HG03442 (cell line): ENCODE data around the gene PRRT4.

ENCODE experiments used
- ATAC-seq: cut with Tn5 transposase; IDR thresholded peaks from one replicate; pipeline ENCODE4 v1.9.1; 2021; ENCODE audit warnings: mild to moderate bottlenecking, moderate library complexity; ENCODE audit not compliant: unreplicated experiment

The PRRT4 gene

DNA sequence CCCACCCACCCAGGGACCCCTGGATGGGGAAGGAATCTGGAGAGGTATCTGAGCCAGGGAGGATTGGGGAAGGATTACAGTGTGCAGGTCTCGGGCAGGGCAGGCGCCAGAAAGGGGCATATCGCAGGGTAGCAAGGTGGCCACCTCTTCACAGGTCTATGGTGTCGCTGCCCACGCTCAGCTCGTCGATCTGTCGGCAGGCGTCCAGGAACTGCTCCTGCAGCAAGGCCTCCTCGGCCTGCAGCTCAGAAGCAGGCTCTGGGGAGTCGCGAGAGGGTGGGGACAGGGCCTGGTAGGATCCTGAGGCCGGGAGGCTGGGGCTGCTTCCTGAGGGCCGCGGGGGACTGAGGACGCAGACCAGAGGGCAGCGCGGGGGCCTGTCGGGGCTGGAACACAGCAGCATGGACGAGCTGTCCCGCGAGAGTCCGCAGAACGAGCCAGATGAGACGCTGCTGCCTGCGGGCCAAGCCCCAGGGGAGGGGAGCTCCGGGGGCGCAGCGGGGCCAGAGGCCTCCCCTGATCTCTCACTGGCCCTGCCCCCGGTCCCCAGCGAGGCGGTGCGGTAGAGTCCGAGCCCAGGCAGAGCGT is 10.7 kb downstream of the PRRT4 start:
- ATAC-seq, result no peak

DNA sequence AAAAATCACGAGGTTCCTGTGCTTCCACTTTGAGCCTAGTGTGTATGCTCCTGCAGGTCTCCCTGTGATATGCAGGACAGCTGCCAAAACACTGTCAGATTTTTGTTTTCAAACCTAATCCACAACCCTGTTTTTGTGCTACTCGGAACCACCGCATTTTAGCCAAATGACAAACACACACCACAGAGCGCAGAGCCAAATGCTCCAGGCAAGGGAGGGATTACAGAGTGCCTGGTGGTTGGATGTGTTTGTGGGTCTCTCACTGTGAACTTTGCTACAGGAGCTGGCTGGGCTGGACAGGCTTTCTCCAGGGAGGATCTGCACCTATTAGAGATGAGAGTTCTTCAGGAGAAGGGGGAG is 12.0 kb downstream of the PRRT4 start:
- no peak for ATAC-seq

DNA sequence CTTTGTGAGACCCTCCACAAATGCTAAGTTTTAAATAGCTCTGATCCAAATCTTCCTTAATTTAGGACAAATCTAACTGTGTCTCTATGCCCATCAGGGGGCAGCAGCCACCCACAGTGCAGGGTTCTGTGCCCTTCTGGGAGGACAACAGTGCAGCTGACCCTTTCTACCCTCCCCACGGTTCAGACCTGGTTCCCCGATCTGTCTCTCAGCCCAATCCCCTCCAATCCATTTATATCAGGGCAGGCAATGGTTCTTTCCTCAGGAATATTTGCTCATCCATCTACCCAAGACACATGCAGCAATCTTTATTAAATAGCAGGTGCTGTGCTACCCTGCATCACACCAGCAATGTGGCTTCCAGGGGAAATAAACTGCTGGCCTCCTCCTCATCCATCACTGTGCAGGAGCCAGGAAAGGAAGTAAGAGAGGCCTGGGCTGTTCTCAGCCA is 13.8 kb downstream of the PRRT4 start:
- no peak for ATAC-seq

DNA sequence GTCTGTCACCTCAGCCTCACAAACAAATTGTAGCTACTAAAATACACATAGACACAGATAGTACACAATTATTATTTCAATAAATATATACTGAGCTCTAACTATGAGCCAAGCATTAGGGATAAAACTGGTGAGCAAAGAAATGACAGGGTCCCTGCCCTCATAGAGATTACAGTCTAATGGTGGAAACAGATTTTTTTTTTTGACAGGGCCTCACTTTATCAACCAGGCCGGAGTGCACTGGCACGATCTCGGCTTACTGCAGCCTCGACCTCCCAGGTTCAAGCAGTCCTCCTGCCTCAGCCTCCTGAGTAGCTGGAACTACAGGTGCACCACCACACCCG is 17.1 kb downstream of the PRRT4 start:
- ATAC-seq, result no peak

DNA sequence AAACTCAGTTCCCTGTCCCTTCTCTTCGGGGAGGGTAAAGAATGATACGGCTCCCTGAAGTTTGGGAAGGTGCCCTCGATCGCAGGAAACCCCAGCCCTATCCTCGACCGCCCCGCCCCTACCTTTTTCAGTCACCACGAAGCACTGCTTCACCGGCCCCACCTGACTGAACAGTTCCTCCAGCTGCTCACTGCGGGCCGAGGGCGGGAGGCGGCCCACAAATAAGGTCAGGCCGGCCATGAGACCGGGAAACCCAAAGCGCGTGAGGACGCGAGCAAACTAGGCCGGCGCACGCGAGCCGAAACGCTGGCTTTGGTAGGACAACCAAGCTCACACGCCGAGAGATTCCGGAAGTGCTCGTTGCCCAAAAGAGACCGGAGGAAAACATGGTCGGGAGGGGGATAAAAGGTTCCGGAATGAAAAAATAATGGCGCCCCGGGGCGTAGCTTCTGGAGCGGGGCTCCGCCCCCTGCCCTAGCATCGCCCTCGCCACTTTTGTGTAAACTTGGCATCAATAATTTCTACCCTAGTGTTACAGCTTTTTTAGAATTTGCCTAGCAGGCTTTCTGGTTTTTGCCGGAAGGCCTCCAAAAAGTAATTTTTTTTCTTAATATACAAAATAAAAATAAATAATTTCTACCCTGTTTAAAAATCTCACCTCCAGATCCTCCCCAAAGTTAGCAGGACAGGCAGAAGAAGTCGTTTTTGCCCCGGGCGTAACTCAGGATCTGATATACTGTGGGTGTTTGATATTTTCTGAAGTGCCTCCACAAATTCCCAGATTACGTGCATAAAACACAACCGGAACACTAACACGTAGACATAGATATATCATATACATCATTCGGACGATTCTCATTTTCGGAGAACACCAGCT is 17.7 kb downstream of the PRRT4 start, which contains the start of gene RBM28:
TSS of gene RBM28 (minus strand) at position 355 of the 877 bp plus-strand sequence. CDS start at position 240, 115 bp downstream.
- peak; percentile 93 for ATAC-seq

DNA sequence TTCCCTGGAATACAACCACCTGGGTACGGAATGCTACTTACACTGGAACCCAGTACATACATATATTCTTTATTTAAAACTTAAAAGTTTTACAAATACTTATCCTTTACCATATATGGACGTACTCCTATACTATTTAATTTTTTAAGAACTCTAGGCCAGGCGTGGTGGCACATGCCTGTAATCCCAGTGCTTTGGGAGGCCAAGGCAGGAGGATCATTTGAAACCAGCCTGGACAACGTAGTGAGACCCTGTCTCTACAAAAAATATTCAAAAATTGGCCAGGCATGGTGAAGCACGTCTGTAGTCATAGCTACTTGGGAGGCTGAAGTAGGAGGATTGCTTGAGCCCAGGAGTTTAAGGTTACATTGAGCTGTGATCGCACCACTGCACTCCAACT is 19.8 kb downstream of the PRRT4 start:
- ATAC-seq, result no peak

DNA sequence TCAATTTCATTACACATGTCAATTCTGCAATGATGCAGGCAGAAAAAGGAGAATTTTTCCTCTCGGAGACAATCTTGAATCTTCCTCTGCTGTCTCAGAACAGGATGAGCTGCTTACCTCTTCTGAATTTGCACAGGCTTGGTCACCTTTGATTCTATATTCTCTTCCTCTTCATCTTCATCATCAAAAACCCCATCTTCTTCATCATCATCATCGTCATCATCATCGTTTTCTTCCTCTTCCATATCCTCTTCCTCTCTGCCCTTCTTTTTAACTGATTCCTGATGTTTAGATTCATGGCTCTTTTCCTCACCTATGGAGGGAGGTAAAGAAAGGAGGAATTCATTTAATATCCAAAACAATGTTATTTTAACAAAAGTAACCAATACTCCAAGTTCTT is 25.8 kb downstream of the PRRT4 start:
- ATAC-seq, result no peak

DNA sequence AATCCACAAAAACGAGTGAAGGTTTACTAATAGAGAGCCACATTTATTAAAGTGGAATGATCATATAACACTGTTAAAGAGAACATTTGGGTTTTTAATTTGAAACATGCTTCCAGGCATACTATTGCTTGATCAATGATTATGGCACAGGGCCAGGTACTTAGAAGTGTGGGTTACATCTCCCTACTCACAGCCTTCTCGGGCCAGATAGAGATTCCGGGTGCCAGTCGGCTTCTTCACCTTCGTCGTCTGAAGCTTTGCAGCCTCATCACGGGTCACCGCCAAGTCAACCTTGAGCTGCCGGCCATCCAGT is 37.2 kb downstream of the PRRT4 start:
- no peak for ATAC-seq

DNA sequence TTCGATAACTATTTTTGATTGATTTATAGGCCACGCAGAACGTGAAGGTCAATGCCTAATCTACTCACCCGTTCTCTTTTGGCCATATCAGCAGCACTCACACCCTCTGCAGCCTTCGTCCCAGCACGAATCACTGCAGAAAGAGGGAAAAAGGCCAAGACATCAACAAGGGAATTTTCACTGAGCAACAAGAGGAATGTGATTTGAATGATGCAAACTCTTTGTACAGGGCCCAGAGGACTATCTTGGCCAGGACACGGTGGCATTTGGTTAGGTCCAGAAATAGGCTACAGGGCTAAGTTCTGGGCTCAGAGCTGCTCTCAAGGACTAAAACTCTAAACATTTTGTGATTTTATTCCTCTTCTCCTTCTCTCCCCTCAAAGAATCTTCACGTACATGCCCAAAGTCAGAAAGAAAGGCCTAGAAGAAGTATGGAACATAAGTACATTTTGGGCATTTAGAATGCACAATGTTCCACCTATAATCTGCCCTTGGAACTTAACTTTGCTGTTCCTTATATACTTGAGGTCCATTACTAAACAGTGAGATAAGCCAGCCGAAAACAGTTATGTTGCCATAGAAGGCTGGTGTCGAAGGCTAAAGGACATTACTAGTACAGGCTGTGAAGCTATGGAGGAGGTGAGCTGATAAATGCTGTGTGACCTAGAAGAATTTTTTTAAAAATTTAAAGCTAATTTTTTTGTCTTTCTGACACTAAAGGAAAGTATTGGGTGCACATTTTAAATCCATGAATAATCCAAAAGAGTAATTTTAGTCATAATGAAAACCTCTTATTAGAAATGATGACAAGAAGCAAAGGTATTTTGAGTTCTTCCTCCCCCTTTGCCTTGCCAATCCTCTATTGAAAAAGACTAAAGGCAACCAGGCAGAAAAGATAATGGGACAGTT is 37.8 kb downstream of the PRRT4 start:
- ATAC-seq, result no peak

DNA sequence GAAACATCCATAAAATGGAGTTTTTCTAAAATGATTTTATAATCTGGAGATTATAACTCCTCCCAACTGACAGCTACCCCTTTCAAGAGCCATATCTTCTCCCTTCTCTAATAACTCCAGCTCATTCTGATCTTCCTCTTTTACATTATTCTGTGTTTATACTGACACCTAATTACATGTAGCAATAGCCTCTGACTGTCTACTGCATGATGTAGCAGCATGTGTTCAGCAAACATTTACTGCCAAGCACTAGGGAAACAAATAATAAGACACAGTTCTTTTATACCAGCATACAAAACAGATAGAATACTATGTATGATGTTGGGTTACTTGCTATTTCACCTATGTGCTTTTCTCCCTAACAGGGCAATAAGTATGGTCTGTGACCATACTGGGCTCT is 38.5 kb downstream of the PRRT4 start:
- ATAC-seq, result no peak

DNA sequence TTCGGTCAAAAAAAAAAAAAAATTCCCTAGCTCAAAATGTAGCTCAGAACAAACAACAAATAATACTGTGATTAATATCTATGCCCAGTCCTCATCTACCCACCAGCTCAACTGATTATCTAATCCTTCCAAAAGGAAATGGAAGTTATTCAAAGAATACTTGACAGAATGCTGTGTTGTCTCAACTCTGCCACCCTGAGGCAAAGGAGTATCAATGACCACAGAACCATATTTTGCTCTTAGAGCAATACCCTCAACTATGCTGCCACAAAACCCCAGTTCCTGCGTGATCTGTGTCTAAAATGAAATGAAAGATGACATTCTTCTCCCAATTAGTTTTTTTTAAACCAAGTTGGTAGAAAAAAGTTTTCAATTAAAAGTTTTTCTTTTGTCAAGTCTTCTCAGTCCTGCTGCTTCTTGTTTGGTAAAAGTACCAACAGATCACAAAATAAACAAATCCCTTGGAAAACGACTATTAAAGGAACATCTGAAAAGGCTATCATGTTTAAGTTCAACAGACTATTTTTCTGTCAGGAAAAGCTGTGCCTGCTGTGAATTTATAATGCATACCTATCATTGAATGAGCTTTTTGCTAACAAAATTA is 39.3 kb downstream of the PRRT4 start:
- ATAC-seq, result peak; percentile 42

DNA sequence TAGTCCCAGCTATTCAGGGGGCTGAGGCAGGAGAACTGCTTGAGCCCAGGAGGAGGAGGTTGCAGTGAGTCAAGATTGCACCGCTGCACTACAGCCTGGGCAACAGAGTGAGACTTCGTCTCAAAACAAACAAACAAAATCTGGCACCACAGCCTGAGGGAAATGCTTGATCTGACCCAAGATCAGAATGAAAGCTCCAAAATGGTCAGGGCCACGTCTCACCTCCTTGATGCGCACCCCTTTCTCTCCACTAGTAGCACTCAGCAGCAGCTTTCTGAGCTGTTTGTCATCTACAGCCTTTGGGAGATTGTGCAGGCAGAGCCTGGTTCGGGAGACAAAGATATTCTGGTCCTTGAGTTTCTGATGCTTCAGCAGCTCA is 40.5 kb downstream of the PRRT4 start:
- no peak for ATAC-seq

DNA sequence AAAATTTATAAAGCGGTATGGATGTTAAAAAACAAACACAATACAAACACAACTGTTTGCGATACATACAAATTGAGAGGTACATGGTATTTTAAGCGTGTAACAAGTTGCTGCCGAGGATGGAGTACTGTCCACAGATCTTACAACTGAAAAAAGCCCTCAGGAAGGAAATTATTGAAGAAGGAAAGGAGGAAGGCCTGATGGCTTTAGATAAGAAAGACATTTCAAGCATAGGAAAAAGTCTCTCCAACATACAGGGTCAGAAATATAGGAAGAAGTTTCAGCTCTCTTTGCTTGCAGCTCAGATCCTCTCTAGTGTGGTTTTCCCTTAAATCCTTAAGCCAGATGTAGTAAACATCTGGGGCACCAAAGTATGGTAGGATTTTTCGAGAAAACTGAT is 42.8 kb downstream of the PRRT4 start:
- no peak for ATAC-seq

DNA sequence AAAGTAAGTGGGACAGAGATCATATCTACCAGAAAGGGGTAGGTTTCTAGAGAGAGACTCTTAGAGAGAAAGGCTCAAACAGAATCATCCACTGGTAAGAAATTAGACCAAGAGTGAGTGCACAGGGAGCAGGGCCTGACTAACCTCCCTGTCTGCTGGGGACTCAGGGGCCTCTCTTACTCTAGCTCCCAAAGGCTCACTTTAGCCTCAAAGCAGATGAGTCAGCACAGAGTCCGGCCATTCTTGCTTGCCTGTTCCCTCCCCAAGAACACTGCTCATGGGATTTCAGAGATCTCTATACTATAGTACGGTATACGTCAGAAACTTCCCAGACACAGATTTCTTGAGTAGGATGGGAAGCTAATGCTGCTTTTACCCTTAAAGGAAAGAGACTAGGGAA is 50.5 kb downstream of the PRRT4 start:
- no peak for ATAC-seq

DNA sequence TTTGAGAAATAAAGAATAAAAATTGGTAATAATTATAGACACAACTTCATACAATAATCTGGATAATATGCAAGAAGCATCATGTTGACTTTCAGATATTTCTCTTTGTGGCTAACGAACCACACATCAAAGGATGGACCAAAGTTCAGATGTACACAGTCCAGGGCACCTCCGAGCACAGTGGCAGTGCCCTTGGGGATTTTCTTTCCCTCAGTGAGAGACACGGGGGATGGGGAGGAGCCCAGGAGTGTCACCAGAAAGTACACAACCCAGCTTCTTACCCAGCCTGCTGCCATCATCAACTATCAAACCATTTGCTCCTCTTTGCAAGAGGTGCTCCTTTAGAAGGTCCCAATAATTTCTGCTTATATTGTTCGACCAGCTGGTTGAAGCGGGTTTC is 51.0 kb downstream of the PRRT4 start:
- ATAC-seq, result no peak

DNA sequence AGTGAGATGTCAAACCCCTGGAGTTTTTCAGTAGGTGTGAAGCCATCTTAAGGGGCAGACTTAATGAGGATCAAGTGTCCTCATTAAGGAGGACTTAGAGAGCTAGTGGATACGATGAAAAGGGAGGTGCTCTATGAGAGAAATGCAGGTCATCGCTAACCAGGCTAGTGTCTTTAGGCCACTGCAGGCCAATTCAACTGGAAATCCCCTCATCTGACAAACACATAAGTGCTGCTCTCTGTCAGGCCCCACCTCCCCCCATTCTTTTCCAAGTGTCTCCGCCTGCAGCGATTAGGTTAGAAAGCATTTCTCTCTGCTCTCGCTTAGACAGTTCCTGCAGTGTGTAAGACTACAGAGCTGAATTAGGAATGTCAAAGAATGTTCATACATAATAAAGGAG is 51.5 kb downstream of the PRRT4 start:
- ATAC-seq, result no peak

DNA sequence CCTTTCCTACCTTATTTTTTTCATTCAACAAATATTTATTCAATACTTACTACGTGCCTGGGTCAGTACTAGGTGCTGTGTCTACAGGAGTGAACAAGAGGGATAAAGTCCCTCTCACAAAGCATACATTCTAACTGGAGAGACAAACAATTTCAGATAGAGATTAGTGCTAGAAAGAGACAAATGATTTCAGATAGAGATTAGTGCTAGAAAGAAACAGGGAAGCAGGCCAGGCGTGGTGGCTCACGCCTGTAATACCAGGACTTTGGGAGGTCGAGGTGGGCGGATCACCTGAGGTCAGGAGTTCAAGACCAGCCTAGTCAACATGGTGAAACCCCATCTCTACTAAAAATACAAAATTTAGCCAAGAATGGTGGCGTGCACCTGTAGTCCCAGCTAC is 52.4 kb downstream of the PRRT4 start:
- no peak for ATAC-seq

DNA sequence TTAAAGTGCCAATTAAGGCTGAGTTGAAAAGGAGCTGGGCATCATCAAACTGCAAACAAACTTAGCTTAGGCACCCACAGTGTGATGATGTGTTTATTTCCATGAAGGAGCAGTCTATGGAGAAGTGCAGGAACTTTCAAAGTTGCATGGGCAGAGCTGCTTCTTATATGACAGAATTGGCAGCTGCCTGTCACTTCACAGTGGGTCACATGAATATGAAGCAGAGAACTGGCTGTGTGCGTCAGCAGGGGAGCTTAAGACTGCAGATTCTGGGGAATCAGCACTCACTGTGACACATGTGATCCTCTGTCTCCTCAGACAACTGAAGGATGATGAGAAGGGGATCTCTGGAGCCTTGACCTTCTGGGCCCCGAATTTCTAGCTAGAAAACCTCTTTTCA is 54.4 kb downstream of the PRRT4 start:
- ATAC-seq, result no peak

DNA sequence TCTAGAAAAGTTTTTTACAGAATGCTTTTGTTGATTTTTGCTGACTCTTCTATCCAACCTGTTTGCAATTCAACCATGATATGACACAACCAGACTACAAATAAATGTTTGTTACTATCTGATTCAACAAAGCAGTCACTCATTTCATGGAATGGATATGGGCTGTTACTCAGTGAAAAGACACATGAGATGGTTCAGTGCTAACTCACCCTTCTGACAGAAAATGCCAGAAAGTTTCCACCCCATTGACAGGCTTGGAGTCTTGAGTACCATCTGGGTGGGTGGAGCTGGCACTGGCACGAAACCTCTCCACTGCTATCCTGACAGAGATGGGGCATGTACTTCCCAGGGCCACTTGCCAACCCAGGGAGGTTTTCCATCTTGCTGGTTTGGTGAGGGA is 57.3 kb downstream of the PRRT4 start:
- no peak for ATAC-seq

DNA sequence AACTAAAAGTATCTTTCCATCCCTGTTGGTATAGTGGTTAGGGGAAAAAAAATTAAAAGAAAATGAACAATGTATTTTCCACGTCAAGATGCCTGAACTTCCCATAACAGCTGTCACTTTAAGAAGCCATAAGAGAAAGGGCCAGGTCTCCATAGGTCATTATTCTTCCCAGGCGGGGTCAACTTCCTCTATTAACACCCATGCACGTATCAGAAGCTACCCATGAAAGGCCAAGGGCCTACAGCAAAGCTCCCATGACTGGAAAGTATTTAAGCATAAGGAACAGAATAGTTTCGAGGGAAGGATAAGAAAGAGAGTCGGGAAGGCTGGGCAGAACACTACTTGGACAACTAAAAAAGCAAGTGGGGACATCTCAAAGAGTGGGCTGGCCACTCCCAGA is 57.8 kb downstream of the PRRT4 start:
- no peak for ATAC-seq

DNA sequence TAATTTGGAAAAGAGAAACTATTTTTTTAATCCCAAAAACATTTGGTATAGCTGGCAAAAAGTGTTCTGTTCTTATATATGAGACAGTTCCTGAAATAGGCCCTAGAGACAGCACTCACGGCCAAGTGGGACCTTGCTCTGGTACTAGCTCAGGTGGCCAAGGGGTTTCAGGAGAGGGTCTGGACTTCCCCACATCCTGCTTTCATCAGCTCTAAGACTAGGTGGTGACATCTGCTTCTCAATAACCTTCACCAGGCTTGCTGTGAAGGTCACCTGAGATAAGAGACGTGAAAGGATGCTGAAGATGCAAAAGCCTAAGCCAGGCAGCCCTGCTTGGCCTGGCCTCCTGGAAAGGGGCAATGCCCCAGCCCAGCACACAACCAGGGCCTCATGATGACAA is 58.4 kb downstream of the PRRT4 start:
- no peak for ATAC-seq
